Measurements from ENCODE around the gene SEMA6B.
"Not testable (repeated sequence)": the region's sequence is repeated elsewhere in the genome, so short reads cannot be mapped to it uniquely, and the experiment has no call there.

Gene SEMA6B

GRCh38 chr19:4570402-4570801 lies 10.9 kb upstream of the SEMA6B start:
- DNase-seq: no peak

- no peak for DNase-seq
Measured at GRCh38 chr19:4568886-4569285, 9.4 kb upstream of the SEMA6B start.

GRCh38 chr19:4567584-4568071 lies 8.1 kb upstream of the SEMA6B start:
- DNase-seq: no peak

- no peak for DNase-seq
Measured at GRCh38 chr19:4566402-4567051, 7.0 kb upstream of the SEMA6B start.

- not testable (repeated sequence) for DNase-seq
Measured at GRCh38 chr19:4563562-4563961, 4.1 kb upstream of the SEMA6B start.

GRCh38 chr19:4562085-4562484 lies 2.6 kb upstream of the SEMA6B start:
- not testable (repeated sequence) for DNase-seq

GRCh38 chr19:4557971-4558941 lies 1.2 kb downstream of the SEMA6B start:
- no peak for DNase-seq

- no peak for DNase-seq
Measured at GRCh38 chr19:4557144-4557970, 2.1 kb downstream of the SEMA6B start.

GRCh38 chr19:4556597-4557127 lies 2.8 kb downstream of the SEMA6B start:
- DNase-seq: peak; percentile 65

- DNase-seq: peak; percentile 61
Measured at GRCh38 chr19:4555657-4556561, 3.6 kb downstream of the SEMA6B start.

- DNase-seq: no peak
Measured at GRCh38 chr19:4554717-4555116, 4.8 kb downstream of the SEMA6B start.

GRCh38 chr19:4553775-4554174 lies 5.7 kb downstream of the SEMA6B start:
- DNase-seq: no peak

GRCh38 chr19:4553092-4553695 lies 6.3 kb downstream of the SEMA6B start:
- DNase-seq: no peak

- no peak for DNase-seq
Measured at GRCh38 chr19:4552525-4552819, 7.0 kb downstream of the SEMA6B start.

- no peak for DNase-seq
Measured at GRCh38 chr19:4550479-4551050, 8.9 kb downstream of the SEMA6B start.

GRCh38 chr19:4550018-4550417 lies 9.5 kb downstream of the SEMA6B start:
- DNase-seq: no peak

- DNase-seq: no peak
Measured at GRCh38 chr19:4548238-4548584, 11.3 kb downstream of the SEMA6B start.

- no peak for DNase-seq
Measured at GRCh38 chr19:4547303-4548237, 11.9 kb downstream of the SEMA6B start.

GRCh38 chr19:4543842-4544647 lies 15.4 kb downstream of the SEMA6B start:
- DNase-seq: no peak

Measured in 8988T (cell line).